RWPE2 (cell line): Measurements from ENCODE around the gene NUAK1.
"Not testable (repeated sequence)": the region's sequence is repeated elsewhere in the genome, so short reads cannot be mapped to it uniquely, and the experiment has no call there.

ENCODE experiments used
- ATAC-seq: fragments of 200-7000 bp; cut with Tn5 transposase; 3 replicates; pipeline ENCODE4 v1.9.1; 2021; ENCODE audit warnings: low read depth
- DNase-seq: peaks from one replicate; pipeline ENCODE4 v3.0.0-alpha.2; 2020; ENCODE audit warnings: low spot score
- H3K27ac ChIP-seq: fragments of 450-650 bp; 2 replicates; pipeline ENCODE4 v1.5.1; 2017; ENCODE audit warnings: mild to moderate bottlenecking; ENCODE audit not compliant: poor library complexity, severe bottlenecking
- H3K27me3 ChIP-seq: fragments of 250-450 bp; sonication (Bioruptor Pico); 2 replicates; pipeline ENCODE4 v1.5.1; 2021; ENCODE audit warnings: mild to moderate bottlenecking, moderate library complexity; ENCODE audit not compliant: insufficient read depth, poor library complexity, severe bottlenecking
- H3K36me3 ChIP-seq: fragments of 250-450 bp; sonication (Bioruptor Pico); 2 replicates; pipeline ENCODE4 v1.5.1; 2020; ENCODE audit warnings: low read depth, mild to moderate bottlenecking, moderate library complexity
- H3K4me1 ChIP-seq: fragments of 250-450 bp; sonication (Bioruptor Pico); 2 replicates; pipeline ENCODE4 v1.5.1; 2021; ENCODE audit warnings: mild to moderate bottlenecking, moderate library complexity; ENCODE audit not compliant: insufficient read depth, poor library complexity, severe bottlenecking
- H3K4me3 ChIP-seq: fragments of 250-450 bp; sonication (Bioruptor Pico); 2 replicates; pipeline ENCODE4 v1.5.1; 2021; ENCODE audit warnings: mild to moderate bottlenecking, moderate library complexity; ENCODE audit not compliant: severe bottlenecking
- H3K9me3 ChIP-seq: fragments of 250-450 bp; sonication (Bioruptor Pico); 2 replicates; pipeline ENCODE4 v1.5.1; 2021; ENCODE audit warnings: mild to moderate bottlenecking, moderate library complexity; ENCODE audit not compliant: severe bottlenecking
- TF ChIP-seq, protein P1 (sequence below): fragments of 450-650 bp; IDR thresholded peaks from one replicate; pipeline ENCODE4 v1.5.1; 2017; ENCODE audit warnings: mild to moderate bottlenecking, moderate library complexity; ENCODE audit not compliant: poor library complexity, severe bottlenecking

The NUAK1 gene

DNA sequence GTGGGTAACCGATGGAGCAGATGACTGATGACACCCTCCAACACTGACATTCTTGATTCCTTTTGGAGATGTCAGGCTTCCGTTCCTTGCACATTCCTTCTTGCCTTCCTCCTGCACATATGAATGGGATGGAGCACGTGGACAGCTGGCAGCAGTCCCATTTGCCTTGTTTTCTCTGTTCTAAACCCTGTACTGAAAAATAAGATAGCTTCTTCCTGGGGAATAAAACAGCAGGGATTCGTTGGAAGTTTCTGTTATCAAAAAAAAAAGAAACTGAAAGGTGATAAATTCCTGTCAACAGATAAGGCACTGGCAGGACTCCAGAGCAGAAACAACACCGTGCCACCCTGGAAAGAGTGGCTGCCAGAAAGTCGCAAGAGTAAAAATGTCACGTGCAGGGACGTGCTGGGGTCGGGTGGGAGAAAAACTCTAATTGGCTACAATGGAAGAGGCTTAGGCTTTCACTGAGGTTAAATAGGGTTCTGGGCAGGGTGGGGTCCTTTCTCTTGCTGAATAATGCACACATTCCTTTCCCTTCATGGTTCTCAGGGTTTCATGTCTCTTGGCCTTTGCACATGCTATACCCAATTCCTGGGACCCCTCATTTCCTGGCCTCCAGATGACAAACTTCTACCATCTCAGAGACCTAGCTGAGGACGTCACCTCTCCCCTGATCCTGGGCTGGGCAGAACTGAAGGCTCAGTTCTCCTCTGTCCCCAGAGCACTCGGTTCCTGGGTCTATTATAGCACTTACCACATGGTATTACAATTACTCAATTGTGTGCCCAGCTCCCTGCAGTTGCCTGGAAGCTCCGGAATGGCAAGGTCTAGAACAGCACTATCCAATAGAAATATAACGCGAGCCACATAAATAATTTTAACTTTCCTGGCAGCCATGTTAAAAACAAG is 7.0 kb upstream of the NUAK1 start:
- Histone ChIP-seq H3K9me3 (no peaks in the 10 kb centered on the region), H3K27me3 (no peaks in the 10 kb centered on the region), H3K4me1 (peaks cover 3% of the 10 kb centered on the region), H3K4me3 (no peak overlapping the region), H3K27ac (no peak overlapping the region), H3K36me3 (no peaks in the 10 kb centered on the region; the same call in 1 of the 2 replicates)
- TF ChIP-seq, protein P1, sequence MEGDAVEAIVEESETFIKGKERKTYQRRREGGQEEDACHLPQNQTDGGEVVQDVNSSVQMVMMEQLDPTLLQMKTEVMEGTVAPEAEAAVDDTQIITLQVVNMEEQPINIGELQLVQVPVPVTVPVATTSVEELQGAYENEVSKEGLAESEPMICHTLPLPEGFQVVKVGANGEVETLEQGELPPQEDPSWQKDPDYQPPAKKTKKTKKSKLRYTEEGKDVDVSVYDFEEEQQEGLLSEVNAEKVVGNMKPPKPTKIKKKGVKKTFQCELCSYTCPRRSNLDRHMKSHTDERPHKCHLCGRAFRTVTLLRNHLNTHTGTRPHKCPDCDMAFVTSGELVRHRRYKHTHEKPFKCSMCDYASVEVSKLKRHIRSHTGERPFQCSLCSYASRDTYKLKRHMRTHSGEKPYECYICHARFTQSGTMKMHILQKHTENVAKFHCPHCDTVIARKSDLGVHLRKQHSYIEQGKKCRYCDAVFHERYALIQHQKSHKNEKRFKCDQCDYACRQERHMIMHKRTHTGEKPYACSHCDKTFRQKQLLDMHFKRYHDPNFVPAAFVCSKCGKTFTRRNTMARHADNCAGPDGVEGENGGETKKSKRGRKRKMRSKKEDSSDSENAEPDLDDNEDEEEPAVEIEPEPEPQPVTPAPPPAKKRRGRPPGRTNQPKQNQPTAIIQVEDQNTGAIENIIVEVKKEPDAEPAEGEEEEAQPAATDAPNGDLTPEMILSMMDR, result no peak
- no peak for ATAC-seq
- no peak for DNase-seq

DNA sequence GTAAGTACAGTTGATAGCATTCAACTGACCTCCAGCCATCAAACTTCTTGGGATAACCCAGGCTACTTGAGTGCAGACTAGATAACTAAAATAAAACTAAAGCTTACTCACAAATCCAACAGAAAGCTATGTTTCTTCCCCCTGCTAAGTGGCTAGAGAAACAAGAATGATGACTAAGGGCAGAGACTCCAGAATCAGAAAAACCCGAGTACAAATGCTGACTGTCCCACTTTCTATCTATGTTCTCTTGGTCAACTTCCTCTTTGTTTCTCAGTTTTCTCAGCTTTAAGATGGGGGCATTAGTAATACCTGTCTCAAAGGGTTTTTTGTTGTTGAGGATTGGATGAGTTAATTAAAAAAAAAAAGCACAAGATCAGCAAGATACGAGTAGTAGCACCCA is 6.1 kb upstream of the NUAK1 start:
- peaks cover 3% of the 10 kb centered on the region for H3K4me1 ChIP-seq
- no peak for DNase-seq
- TF ChIP-seq, protein P1, result no peak

DNA sequence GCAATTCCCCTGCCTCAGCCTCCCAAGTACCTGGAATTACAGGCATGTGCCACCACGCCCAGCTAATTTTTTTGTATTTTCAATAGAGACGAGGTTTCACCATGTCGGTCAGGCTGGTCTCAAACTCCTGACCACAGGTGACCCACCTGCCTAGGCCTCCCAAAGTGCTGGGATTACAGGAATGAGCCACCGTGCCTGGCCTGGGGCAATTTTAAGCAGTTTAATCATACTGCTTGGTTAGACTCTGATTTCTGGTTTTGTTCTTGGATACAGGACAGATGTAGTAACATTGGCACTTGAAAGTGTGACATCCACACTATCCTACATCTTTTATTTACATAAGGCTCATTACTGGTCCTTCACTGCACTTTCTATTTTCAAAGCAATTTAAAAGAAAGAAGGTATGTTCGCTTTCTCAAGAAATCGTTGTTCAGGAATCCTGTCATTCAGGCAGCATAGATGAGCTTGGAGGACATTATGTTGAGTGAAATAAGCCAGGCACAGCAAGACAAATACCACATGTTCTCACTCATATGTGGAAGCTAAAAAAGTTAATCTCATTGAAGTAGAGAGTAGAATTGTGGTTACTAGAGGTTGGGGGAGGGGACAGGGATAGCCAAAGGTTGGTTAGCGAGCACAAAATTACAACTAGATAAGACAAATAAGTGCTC is 4.0 kb upstream of the NUAK1 start:
- Histone ChIP-seq H3K4me1 (peaks cover 3% of the 10 kb centered on the region), H3K36me3 (no peaks in the 10 kb centered on the region; the same call in 1 of the 2 replicates), H3K4me3 (no peak overlapping the region), H3K27ac (no peak overlapping the region), H3K9me3 (no peaks in the 10 kb centered on the region), H3K27me3 (no peaks in the 10 kb centered on the region)
- DNase-seq, result no peak
- TF ChIP-seq, protein P1, result no peak
- ATAC-seq, result no peak

More for the DNA sequence above, 6.1 kb upstream of the NUAK1 start:
- ATAC-seq, result no peak
- Histone ChIP-seq H3K27ac (no peak overlapping the region), H3K9me3 (no peaks in the 10 kb centered on the region), H3K27me3 (no peaks in the 10 kb centered on the region), H3K36me3 (no peaks in the 10 kb centered on the region; the same call in 1 of the 2 replicates), H3K4me3 (no peak overlapping the region)

DNA sequence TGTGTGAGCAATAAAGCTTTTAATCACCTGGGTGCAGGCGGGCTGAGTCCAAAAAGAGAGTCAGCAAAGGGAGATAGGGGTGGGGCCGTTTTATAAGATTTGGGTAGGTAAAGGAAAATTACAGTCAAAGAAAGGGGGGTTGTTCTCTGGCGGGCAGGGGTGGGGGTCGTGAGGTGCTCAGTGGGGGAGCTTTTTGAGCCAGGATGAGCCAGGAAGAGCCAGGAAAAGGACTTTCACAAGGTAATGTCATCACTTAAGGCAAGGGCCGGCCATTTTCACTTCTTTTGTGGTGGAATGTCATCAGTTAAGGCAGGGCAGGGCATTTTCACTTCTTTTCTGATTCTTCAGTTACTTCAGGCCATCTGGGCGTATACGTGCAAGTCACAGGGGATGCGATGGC is 3.2 kb upstream of the NUAK1 start:
- not testable (repeated sequence) for H3K27me3 ChIP-seq, H3K4me3 ChIP-seq, ATAC-seq, DNase-seq, H3K27ac ChIP-seq, H3K36me3 ChIP-seq, H3K4me1 ChIP-seq, H3K9me3 ChIP-seq

GRCh38 chr12:106141452-106141851 is 2.7 kb upstream of the NUAK1 start:
- Histone ChIP-seq H3K4me1 (peaks cover 10% of the 10 kb centered on the region), H3K4me3 (no peak overlapping the region), H3K9me3 (no peaks in the 10 kb centered on the region), H3K27ac (no peak overlapping the region), H3K36me3 (no peaks in the 10 kb centered on the region; the same call in 1 of the 2 replicates), H3K27me3 (no peaks in the 10 kb centered on the region)
- TF ChIP-seq, protein P1, result no peak
- ATAC-seq, result no peak
- no peak for DNase-seq
